Neuronal stem cell (in vitro differentiated cells): Measurements from ENCODE around the gene TTN.

ENCODE experiments used
- DNase-seq: peaks from one replicate; pipeline ENCODE4 v3.0.0-alpha.2; 2013; ENCODE audit warnings: low spot score
- H2AFZ ChIP-seq: one replicate; pipeline ENCODE4 v1.6.1; 2013; ENCODE audit warnings: mild to moderate bottlenecking, low read length, inconsistent platforms
- H2AK5ac ChIP-seq: 2 replicates; pipeline ENCODE4 v1.6.1; 2013; ENCODE audit warnings: low read depth, mild to moderate bottlenecking, inconsistent platforms, low read length, moderate library complexity, mixed read lengths
- H2BK120ac ChIP-seq: 2 replicates; pipeline ENCODE4 v1.6.1; 2013; ENCODE audit warnings: low read depth, mild to moderate bottlenecking, inconsistent platforms, low read length, moderate library complexity, mixed read lengths
- H2BK12ac ChIP-seq: one replicate; pipeline ENCODE4 v1.6.1; 2013; ENCODE audit warnings: low read length, inconsistent platforms
- H2BK15ac ChIP-seq: 2 replicates; pipeline ENCODE4 v1.6.1; 2013; ENCODE audit warnings: mild to moderate bottlenecking, low read length, inconsistent platforms, mixed read lengths
- H2BK5ac ChIP-seq: one replicate; pipeline ENCODE4 v1.6.1; 2013; ENCODE audit warnings: inconsistent platforms, mild to moderate bottlenecking, low read length, moderate library complexity
- H3K14ac ChIP-seq: one replicate; pipeline ENCODE4 v1.6.1; 2013; ENCODE audit warnings: low read length, inconsistent platforms
- H3K18ac ChIP-seq: 2 replicates; pipeline ENCODE4 v1.6.1; 2013; ENCODE audit warnings: low read length, inconsistent platforms
- H3K23ac ChIP-seq: 2 replicates; pipeline ENCODE4 v1.6.1; 2013; ENCODE audit warnings: low read depth, mild to moderate bottlenecking, mixed read lengths, low read length, inconsistent platforms; ENCODE audit not compliant: poor library complexity
- H3K27ac ChIP-seq: replicated peaks from 3 replicates; pipeline ENCODE4 v1.5.1; 2013; ENCODE audit warnings: low read length, inconsistent platforms
- H3K27me3 ChIP-seq, 3 experiments: 2 replicates each; pipeline ENCODE4 v1.6.1; 2013; ENCODE audit warnings: low read length in 3 of 3, mild to moderate bottlenecking in 2 of 3, inconsistent platforms in 1 of 3, low read depth in 1 of 3, mixed read lengths in 1 of 3, moderate library complexity in 1 of 3; ENCODE audit not compliant: control insufficient read depth in 3 of 3, insufficient read depth in 3 of 3
- H3K36me3 ChIP-seq, 2 donors: replicated peaks in 1 of 2; 2 replicates each; pipeline ENCODE4 v1.6.1; 2013; ENCODE audit warnings: low read length in 2 of 2; ENCODE audit not compliant: control insufficient read depth in 2 of 2, insufficient read depth in 2 of 2
- H3K4ac ChIP-seq: 2 replicates; pipeline ENCODE4 v1.6.1; 2013; ENCODE audit warnings: inconsistent platforms, mild to moderate bottlenecking, low read length, moderate library complexity
- H3K4me1 ChIP-seq, 2 donors: 1 replicate in 1 of 2; 2 replicates in 1 of 2; pipeline ENCODE4 v1.6.1; 2013; ENCODE audit warnings: low read length in 2 of 2, low read depth in 1 of 2; ENCODE audit not compliant: control insufficient read depth in 2 of 2, insufficient read depth in 1 of 2
- H3K4me2 ChIP-seq: one replicate; pipeline ENCODE4 v1.6.1; 2013; ENCODE audit warnings: mild to moderate bottlenecking, low read length, inconsistent platforms; ENCODE audit not compliant: insufficient read depth, poor library complexity, severe bottlenecking
- H3K4me3 ChIP-seq, 2 donors: 2 replicates each; pipeline ENCODE4 v1.5.1; 2013; ENCODE audit warnings: low read length in 2 of 2, mild to moderate bottlenecking in 2 of 2, inconsistent platforms in 1 of 2, moderate library complexity in 1 of 2
- H3K79me1 ChIP-seq: one replicate; pipeline ENCODE4 v1.6.1; 2013; ENCODE audit warnings: low read depth, mild to moderate bottlenecking, inconsistent platforms, low read length, moderate library complexity
- H3K9ac ChIP-seq: one replicate; pipeline ENCODE4 v1.6.1; 2013; ENCODE audit warnings: mild to moderate bottlenecking, low read depth, low read length, inconsistent platforms; ENCODE audit not compliant: poor library complexity
- H3K9me3 ChIP-seq, 2 donors: replicated peaks in 1 of 2; 2 replicates each; pipeline versions ENCODE3 to v1.6.1; 2013; ENCODE audit warnings: low read length in 2 of 2, mild to moderate bottlenecking in 2 of 2, inconsistent platforms in 1 of 2, low read depth in 1 of 2, mixed read lengths in 1 of 2, moderate library complexity in 1 of 2; ENCODE audit not compliant: control insufficient read depth in 2 of 2, insufficient read depth in 1 of 2
- H4K8ac ChIP-seq: one replicate; pipeline ENCODE4 v1.6.1; 2013; ENCODE audit warnings: low read depth, mild to moderate bottlenecking, inconsistent platforms, low read length, moderate library complexity
- H4K91ac ChIP-seq: one replicate; pipeline ENCODE4 v1.6.1; 2013; ENCODE audit warnings: low read length, low read depth, mild to moderate bottlenecking, inconsistent platforms; ENCODE audit not compliant: poor library complexity
- WGBS, 2 donors: extraction: QIAGEN DNeasy Blood & Tissue Kit; methylation state at CpG; one replicate each; pipeline ENCODE4 v1.1.7; 2013; ENCODE audit warnings: missing lambda C conversion rate in 2 of 2, mixed read lengths in 1 of 2; ENCODE audit not compliant: insufficient read length in 2 of 2, insufficient replicate concordance in 1 of 2; ENCODE audit errors: extremely low coverage in 2 of 2; 5-methylcytosine and 5-hydroxymethylcytosine counted together

TTN gene

DNA sequence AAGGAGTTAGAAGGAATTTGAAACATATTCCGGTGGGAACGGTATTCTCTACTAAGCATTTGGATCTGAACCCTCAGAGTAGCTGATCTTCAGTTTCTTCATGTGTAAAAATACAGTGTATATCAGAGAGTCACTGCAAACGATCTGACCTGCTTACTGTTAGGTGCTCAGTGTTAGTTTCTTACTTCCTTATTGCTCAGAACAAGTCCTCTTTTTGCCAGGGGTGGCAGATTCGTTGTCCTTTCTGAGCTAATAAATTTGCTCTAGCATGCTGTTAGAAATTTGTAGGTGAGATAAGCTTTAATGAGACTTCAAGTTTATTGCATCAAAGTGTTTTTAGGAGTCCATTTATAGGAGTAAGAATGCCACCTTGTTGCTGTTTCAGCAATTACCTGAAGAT lies 311.2 kb downstream of the TTN start:
- Histone ChIP-seq H3K79me1 (no peaks in the 10 kb centered on the region), H2BK12ac (no peak overlapping the region), H2BK15ac (no peak overlapping the region), H3K4ac (no peak overlapping the region), H3K9me3 (no peaks in the 10 kb centered on the region), H2AFZ (no peak overlapping the region), H3K9ac (no peak overlapping the region), H3K27me3 (no peaks in the 10 kb centered on the region), H3K18ac (no peak overlapping the region), H4K8ac (no peak overlapping the region), H3K14ac (no peak overlapping the region), H2AK5ac (no peak overlapping the region), H3K4me2 (no peak overlapping the region), H3K23ac (no peak overlapping the region), H3K27ac (no peak overlapping the region), H2BK5ac (no peak overlapping the region), H2BK120ac (no peak overlapping the region), H3K4me3 (no peak overlapping the region), H4K91ac (no peak overlapping the region), H3K36me3 (peaks cover 14 to 98% of the 10 kb centered on the region in 2 donors), H3K4me1 (no peaks in the 10 kb centered on the region)
- WGBS, 2 donors, result no CpG with 5 or more reads among the region's 4 CpGs
- no peak for DNase-seq

DNA sequence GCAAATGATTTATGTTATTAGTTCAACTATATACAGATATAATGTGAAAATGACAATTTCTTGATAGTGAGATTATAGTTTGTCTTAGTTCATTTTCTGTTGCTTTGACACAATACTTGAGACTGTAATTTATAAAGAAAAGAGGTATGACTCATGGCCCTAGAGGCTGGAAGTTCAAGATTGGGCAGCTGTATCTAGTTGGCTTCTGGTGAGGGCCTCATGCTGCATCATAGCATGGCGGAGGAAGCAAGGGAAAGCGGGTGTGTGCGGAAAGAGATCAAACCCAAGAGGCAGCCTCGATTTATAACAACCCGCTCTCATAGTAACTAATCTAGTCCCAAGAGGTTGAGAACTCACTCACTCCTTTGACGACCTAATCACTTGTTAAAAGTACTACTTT lies 315.6 kb downstream of the TTN start:
- Histone ChIP-seq H3K79me1 (no peaks in the 10 kb centered on the region), H3K4me1 (no peaks in the 10 kb centered on the region), H3K4me3 (no peak overlapping the region), H2AK5ac (no peak overlapping the region), H3K4me2 (no peak overlapping the region), H3K9me3 (no peaks in the 10 kb centered on the region), H3K4ac (no peak overlapping the region), H2BK5ac (no peak overlapping the region), H3K36me3 (peaks cover 11 to 98% of the 10 kb centered on the region in 2 donors), H3K27me3 (no peaks in the 10 kb centered on the region), H3K9ac (no peak overlapping the region), H2AFZ (no peak overlapping the region), H2BK120ac (no peak overlapping the region), H4K8ac (no peak overlapping the region), H3K27ac (no peak overlapping the region), H3K18ac (no peak overlapping the region), H3K23ac (no peak overlapping the region), H2BK15ac (no peak overlapping the region), H3K14ac (no peak overlapping the region), H4K91ac (no peak overlapping the region), H2BK12ac (no peak overlapping the region)
- no peak for DNase-seq
- WGBS, 2 donors, result no CpG with 5 or more reads among the region's 6 CpGs

DNA sequence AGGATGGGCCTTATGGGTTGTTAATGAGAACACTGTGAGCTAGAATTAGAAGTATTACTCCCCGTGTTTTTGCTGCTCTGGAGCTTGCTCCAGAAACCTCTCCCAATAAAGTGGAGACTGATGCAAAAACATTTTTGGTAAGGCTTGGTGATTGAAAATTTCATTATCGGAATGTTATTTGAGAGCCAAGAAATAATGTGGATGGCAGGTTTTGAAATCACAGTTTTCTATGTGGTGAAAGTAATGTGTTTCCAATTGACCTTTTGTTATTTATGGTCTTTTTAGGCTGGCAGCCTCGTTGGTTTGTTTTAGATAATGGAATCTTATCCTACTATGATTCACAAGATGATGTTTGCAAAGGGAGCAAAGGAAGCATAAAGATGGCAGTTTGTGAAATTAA lies 321.9 kb downstream of the TTN start:
- no peak overlapping the region for H3K23ac ChIP-seq
- H3K18ac ChIP-seq, result no peak overlapping the region
- no peak overlapping the region for H2BK120ac ChIP-seq
- no peak overlapping the region for H3K9ac ChIP-seq
- H3K4me2 ChIP-seq, result no peak overlapping the region
- no peaks in the 10 kb centered on the region for H3K27me3 ChIP-seq
- H3K36me3 ChIP-seq, result peaks cover 0 to 49% of the 10 kb centered on the region in 2 donors
- no peak overlapping the region for H3K4ac ChIP-seq
- H3K27ac ChIP-seq, result no peak overlapping the region
- H2AFZ ChIP-seq, result no peak overlapping the region
- no peak overlapping the region for H2BK12ac ChIP-seq
- no peaks in the 10 kb centered on the region for H3K9me3 ChIP-seq
- H2BK5ac ChIP-seq, result no peak overlapping the region
- H4K91ac ChIP-seq, result no peak overlapping the region
- no peak overlapping the region for H4K8ac ChIP-seq
- no peak overlapping the region for H3K4me3 ChIP-seq
- WGBS, 2 donors, result no CpG with 5 or more reads among the region's 3 CpGs
- DNase-seq, result no peak
- H3K79me1 ChIP-seq, result no peaks in the 10 kb centered on the region
- H2AK5ac ChIP-seq, result no peak overlapping the region
- H3K14ac ChIP-seq, result no peak overlapping the region
- no peak overlapping the region for H2BK15ac ChIP-seq
- peaks cover 0 to 4% of the 10 kb centered on the region in 2 donors for H3K4me1 ChIP-seq

DNA sequence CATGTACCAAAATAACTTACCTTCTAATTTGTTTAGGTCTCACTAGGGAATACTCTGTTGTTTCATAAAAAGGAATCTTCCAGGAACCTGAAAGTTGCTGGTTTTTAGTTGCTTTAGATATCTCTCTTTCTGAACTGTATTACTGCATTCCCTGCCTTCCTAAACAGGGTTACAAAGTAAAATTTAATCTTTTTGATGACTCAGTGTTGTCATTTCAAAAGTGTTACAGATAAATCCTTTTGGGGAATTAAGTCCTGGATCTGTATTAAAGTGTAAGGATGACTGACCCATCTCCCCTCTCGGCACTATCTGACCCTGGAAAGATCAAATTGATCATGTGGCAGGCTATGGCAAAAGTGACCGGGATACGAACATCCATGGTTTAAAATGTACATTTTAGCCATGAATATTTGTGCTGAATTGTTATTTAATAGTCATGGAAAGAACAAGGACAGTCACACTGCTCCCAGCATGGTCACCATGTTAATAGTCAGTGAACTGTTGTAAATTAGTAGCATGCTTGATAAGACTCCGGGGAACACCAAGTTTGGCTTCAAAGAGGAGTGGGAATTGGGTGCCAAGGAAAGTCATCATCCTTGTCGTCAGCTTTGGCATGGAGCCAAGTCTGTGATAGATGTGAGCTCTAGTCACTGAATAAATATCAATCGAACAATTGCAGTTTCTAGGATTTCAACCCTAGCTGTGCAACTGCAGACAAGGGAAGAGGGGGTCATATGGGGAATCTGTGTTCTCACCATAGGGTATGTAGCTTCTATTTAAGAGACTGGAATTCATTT lies 322.8 kb downstream of the TTN start:
- no peak overlapping the region for H4K91ac ChIP-seq
- no peak for DNase-seq

More for the DNA sequence above, 322.8 kb downstream of the TTN start:
- Histone ChIP-seq H3K4ac (no peak overlapping the region), H3K79me1 (no peaks in the 10 kb centered on the region), H2BK15ac (no peak overlapping the region), H3K27ac (no peak overlapping the region), H4K8ac (no peak overlapping the region), H2BK5ac (no peak overlapping the region), H3K18ac (no peak overlapping the region), H2BK12ac (no peak overlapping the region), H2AK5ac (no peak overlapping the region), H2BK120ac (no peak overlapping the region), H3K4me2 (no peak overlapping the region), H3K36me3 (peaks cover 0 to 40% of the 10 kb centered on the region in 2 donors), H3K14ac (no peak overlapping the region), H3K23ac (no peak overlapping the region), H3K9me3 (no peaks in the 10 kb centered on the region), H3K27me3 (no peaks in the 10 kb centered on the region), H2AFZ (no peak overlapping the region), H3K9ac (no peak overlapping the region), H3K4me3 (no peak overlapping the region), H3K4me1 (peaks cover 0 to 4% of the 10 kb centered on the region in 2 donors)
- no CpG with 5 or more reads among the region's 6 CpGs for WGBS, 2 donors
